ENCODE measurements around the gene TMEM163. TPM values are rescaled to one million over a fixed set of nuclear protein-coding genes. Genes with fewer than 3 reads are reported as not detected.

The TMEM163 gene
- total RNA-seq, 4 donors from 2014 or later: 0.42 to 1.3 (median 1.1) TPM

DNA sequence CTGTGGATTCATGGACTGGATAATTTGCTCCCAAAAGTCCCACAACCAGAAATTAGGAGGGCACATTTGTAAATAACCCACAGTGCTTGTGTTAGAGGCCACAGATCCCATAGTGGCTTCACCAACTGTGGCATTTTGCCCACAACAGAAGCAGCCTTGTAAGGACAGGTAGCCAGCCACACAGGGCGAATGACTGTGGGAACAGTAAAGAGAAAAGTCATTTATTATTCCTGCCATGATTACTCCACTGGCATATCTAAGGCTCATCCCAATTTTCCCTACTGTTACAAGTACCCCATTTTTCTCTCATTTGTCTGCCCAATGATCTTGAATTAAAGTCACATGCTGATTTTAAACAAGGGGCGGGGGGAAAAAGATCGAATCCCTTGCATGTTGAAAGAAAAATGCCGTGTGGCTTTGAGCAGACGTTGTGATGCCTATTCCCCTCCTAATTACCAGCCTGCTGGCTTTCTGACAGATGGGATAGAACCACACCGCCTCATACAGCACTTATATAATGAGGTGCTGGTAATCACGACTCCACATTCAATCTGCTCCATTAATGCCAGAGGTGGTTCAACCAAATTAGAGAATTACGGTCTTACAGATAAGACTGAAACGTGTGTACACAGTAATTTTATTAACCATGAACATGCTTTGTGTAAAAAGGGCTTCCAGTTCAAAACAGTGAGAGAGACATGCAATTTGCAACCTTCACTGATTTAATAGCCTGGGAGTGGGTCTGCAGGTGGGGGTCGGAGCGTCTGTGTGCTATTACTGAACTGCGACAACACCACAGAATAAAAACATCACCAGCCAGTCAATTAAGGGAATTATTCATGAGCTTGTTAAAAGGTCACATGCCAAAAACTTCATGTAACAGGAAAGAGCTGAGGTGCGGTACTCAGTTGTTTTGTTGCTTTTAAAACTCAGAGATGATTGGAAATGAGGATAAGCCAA, 196.0 kb downstream of the TMEM163 start:
- TF ChIP-seq POLR2A (IDR thresholded peaks at IDR 0.05; ENCODE audit: low read depth) (no peak), EP300 (IDR thresholded peaks at IDR 0.05) (no peak)
- TF ChIP-seq, protein P1, sequence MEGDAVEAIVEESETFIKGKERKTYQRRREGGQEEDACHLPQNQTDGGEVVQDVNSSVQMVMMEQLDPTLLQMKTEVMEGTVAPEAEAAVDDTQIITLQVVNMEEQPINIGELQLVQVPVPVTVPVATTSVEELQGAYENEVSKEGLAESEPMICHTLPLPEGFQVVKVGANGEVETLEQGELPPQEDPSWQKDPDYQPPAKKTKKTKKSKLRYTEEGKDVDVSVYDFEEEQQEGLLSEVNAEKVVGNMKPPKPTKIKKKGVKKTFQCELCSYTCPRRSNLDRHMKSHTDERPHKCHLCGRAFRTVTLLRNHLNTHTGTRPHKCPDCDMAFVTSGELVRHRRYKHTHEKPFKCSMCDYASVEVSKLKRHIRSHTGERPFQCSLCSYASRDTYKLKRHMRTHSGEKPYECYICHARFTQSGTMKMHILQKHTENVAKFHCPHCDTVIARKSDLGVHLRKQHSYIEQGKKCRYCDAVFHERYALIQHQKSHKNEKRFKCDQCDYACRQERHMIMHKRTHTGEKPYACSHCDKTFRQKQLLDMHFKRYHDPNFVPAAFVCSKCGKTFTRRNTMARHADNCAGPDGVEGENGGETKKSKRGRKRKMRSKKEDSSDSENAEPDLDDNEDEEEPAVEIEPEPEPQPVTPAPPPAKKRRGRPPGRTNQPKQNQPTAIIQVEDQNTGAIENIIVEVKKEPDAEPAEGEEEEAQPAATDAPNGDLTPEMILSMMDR (IDR thresholded peaks at IDR 0.05): no peak
- H3K27me3 ChIP-seq: no peaks in the 10 kb centered on the region
- H3K9me3 ChIP-seq: no peaks in the 10 kb centered on the region
- 72% methylated on average over 13 of the region's 13 CpGs for WGBS
- intact Hi-C loops (cut with DNase I): no loop called here
- no peak for DNase-seq (ENCODE audit: extremely low spot score)
- no peaks in the 10 kb centered on the region for H3K4me1 ChIP-seq
- H3K36me3 ChIP-seq: no peaks in the 10 kb centered on the region
- H3K4me3 ChIP-seq: no peak overlapping the region
- no peak overlapping the region for H3K27ac ChIP-seq (replicated peaks in 1 of 4)

DNA sequence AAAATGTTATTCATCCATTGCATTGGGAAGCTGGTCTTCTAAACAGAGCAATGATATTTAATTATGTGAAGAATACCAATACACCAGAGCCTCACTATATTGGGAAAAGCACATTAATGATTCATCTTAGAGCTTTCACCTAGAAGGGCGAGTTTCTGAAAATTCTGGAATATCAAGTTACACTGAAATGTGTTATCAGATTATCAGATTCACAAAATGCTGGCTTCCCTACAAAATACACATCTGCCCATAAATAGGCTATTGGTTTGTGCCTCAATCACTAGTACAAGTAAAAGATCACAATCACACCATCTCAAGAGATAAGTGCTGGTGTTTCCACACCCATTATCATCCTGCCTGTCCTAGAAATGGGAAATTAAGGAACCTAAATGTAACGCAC, 200.7 kb downstream of the TMEM163 start:
- 80% methylated on average over 2 of the region's 2 CpGs for WGBS
- no peaks in the 10 kb centered on the region for H3K9me3 ChIP-seq
- DNase-seq (ENCODE audit: extremely low spot score): no peak
- no peak overlapping the region for H3K4me3 ChIP-seq
- H3K27me3 ChIP-seq: no peaks in the 10 kb centered on the region
- TF ChIP-seq POLR2A (IDR thresholded peaks at IDR 0.05; ENCODE audit: low read depth) (no peak), EP300 (IDR thresholded peaks at IDR 0.05) (no peak), POLR2AphosphoS5 (IDR thresholded peaks at IDR 0.05) (no peak)
- TF ChIP-seq, protein P1 (IDR thresholded peaks at IDR 0.05): no peak
- intact Hi-C loops (cut with DNase I): no loop called here
- H3K27ac ChIP-seq (replicated peaks in 1 of 4): no peak overlapping the region
- no peaks in the 10 kb centered on the region for H3K4me1 ChIP-seq
- H3K36me3 ChIP-seq: no peaks in the 10 kb centered on the region

DNA sequence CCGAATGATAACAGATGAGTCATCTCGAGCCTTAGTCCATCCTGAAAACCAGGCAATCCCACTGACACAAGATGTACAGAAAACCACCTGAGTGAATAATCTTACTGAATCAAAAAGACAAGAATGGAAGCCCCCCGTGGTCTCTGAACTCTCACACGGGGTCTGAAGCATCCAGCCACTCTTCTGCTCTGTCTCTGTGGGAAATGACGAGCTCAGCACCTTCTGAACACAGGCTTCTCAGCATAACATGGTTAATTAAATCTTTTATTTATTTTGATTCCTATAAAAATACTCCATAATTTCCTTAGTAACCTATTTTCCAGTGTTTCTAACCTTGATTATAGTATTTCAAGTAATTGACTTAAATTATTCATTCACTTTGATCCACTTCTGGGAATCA, 203.7 kb downstream of the TMEM163 start:
- no peak overlapping the region for H3K27ac ChIP-seq (replicated peaks in 1 of 4)
- TF ChIP-seq POLR2A (IDR thresholded peaks at IDR 0.05; ENCODE audit: low read depth) (no peak), POLR2AphosphoS5 (IDR thresholded peaks at IDR 0.05) (no peak), EP300 (IDR thresholded peaks at IDR 0.05) (no peak)
- TF ChIP-seq, protein P1 (IDR thresholded peaks at IDR 0.05): no peak
- H3K4me3 ChIP-seq: no peak overlapping the region
- 72% methylated on average over 5 of the region's 5 CpGs for WGBS
- H3K27me3 ChIP-seq: no peaks in the 10 kb centered on the region
- no peaks in the 10 kb centered on the region for H3K36me3 ChIP-seq
- intact Hi-C loops (cut with DNase I): no loop called here
- H3K4me1 ChIP-seq: no peaks in the 10 kb centered on the region
- DNase-seq (ENCODE audit: extremely low spot score): no peak
- H3K9me3 ChIP-seq: no peaks in the 10 kb centered on the region

DNA sequence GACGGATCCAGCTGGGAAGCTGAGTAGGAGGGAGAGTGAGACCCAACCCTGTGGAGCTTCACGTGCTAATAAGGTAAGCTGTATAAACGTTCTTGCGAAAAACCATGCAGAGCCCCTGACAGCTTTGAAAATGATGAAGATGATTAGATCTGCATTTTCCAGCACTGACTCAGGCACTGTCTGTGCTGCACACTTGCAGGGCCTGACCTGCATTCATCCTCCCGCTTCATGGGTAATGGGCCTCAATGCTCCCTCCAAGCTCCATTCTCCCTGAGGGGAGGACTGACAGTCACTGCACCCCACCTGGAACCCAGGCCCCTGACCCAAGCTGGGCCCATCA, 205.4 kb downstream of the TMEM163 start:
- no peaks in the 10 kb centered on the region for H3K36me3 ChIP-seq
- intact Hi-C loops (cut with DNase I): no loop called here
- DNase-seq (ENCODE audit: extremely low spot score): no peak
- no peaks in the 10 kb centered on the region for H3K9me3 ChIP-seq
- no peak overlapping the region for H3K4me3 ChIP-seq
- H3K27ac ChIP-seq (replicated peaks in 1 of 4): no peak overlapping the region
- 60% methylated on average over 2 of the region's 5 CpGs for WGBS
- H3K4me1 ChIP-seq: no peaks in the 10 kb centered on the region
- TF ChIP-seq POLR2AphosphoS5 (IDR thresholded peaks at IDR 0.05): no peak
- TF ChIP-seq, protein P1 (IDR thresholded peaks at IDR 0.05): no peak
- no peak for TF ChIP-seq POLR2A (IDR thresholded peaks at IDR 0.05; ENCODE audit: low read depth)
- TF ChIP-seq EP300 (IDR thresholded peaks at IDR 0.05): no peak
- H3K27me3 ChIP-seq: no peaks in the 10 kb centered on the region

Data from esophagus muscularis mucosa (tissue), 4 donors.